ENCODE results near the gene RAB39B.

DNA sequence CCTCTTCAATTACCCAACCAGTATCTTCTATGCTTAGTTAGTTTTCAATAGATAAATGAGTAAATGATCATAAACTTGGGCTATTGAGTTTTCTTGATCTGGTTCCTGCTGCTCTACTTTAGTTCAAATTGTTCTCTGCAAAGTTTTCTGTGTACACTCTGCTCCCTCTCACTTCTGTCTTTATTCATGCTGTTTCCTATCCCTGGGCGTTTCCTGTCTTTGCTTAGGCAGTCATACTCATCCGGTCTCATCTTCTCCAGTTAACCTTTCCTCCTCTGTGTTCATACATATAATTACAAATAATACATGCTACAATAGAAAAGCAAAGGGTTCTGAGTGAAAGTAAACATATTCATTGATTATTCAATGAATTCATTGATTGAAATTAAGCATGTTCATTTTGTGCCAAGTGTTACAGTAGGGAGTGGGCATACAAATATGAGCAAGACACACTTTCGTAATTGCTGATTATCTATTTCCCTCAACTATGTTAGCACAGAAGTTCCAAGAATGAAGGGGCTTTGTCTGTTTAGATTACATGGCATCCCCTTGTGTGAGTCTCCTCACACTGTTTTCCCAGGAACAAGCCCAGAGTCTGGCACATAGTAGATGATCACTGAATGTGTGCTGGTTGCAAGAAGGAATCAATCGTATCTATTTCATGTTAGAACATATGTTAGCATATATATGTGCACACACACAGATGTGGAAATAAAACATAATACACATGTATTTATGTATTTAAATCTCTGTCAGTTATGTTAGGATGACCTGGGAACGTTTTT lies 1.1 kb downstream of the RAB39B start:
- TF ChIP-seq POLR2A (IDR thresholded peaks at IDR 0.05): no peak
- TF ChIP-seq, protein P1, sequence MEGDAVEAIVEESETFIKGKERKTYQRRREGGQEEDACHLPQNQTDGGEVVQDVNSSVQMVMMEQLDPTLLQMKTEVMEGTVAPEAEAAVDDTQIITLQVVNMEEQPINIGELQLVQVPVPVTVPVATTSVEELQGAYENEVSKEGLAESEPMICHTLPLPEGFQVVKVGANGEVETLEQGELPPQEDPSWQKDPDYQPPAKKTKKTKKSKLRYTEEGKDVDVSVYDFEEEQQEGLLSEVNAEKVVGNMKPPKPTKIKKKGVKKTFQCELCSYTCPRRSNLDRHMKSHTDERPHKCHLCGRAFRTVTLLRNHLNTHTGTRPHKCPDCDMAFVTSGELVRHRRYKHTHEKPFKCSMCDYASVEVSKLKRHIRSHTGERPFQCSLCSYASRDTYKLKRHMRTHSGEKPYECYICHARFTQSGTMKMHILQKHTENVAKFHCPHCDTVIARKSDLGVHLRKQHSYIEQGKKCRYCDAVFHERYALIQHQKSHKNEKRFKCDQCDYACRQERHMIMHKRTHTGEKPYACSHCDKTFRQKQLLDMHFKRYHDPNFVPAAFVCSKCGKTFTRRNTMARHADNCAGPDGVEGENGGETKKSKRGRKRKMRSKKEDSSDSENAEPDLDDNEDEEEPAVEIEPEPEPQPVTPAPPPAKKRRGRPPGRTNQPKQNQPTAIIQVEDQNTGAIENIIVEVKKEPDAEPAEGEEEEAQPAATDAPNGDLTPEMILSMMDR (IDR thresholded peaks at IDR 0.05): no peak
